Measurements from ENCODE around the gene RNF213.
"Not testable (repeated sequence)": the region's sequence is repeated elsewhere in the genome, so short reads cannot be mapped to it uniquely, and the experiment has no call there.

Gene RNF213

GRCh38 chr17:80295559-80295958 is 34.9 kb downstream of the RNF213 start:
- DNase-seq: no peak

GRCh38 chr17:80296221-80296620 is 35.6 kb downstream of the RNF213 start:
- no peak for DNase-seq

DNA sequence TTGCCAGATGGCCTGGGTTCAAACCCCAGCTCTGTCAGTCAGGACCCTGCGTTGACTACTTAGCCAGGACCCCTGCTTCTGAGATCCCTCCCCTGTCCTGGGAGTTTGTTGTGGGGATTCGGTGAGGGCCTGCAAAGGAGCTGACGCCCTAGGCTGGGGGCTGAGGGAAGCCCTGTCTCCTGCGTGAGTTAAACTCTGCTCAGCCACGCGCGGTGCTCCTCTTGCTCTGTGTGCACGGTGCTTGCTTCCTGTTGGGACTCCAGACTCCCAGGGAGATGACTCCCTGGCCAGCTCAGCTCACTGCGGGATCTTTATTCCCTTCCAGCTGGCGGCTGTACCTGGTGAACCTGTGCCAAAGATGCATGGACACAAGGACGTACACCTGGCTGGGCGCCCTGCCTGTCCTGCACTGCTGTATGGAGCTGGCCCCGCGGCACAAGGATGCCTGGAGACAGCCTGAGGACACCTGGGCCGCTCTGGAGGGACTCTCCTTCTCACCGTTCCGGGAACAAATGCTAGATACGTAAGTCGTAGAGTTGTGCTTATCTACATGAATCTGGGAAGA is 37.4 kb downstream of the RNF213 start:
- DNase-seq: no peak

DNA sequence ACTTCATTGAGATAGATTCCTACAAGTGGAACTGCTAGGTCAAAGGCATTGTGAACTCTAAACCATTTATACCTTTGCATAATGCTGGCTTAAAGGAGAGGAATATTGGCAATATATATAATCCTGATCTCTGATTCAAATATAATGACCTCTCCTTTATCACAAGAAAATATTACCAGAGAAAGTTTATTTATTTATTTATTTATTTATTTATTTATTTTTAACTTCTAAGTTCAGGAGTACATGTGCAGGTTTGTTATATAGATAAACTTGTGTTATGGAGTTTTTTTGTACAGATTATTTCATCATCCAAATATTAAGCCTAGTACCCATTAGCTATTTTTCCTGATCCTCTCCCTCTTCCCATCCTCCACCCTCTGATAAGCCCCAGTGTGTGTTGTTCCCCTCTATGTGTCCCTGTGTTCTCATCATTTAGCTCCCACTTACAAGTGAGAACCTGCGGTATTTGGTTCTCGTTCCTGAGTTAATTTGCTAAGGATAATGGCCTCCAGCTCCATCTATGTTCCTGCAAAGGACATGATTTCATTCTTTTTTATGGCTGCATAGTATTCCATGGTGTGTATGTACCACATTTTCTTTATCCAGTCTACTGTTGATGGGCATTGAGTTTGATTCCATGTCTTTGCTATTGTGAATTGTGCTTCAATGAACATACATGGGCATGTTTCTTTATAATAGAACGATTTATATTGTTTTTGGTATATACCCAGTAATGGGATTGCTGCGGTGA is 38.9 kb downstream of the RNF213 start:
- DNase-seq: not testable (repeated sequence)

GRCh38 chr17:80300756-80301155 is 40.1 kb downstream of the RNF213 start:
- DNase-seq: not testable (repeated sequence)

DNA sequence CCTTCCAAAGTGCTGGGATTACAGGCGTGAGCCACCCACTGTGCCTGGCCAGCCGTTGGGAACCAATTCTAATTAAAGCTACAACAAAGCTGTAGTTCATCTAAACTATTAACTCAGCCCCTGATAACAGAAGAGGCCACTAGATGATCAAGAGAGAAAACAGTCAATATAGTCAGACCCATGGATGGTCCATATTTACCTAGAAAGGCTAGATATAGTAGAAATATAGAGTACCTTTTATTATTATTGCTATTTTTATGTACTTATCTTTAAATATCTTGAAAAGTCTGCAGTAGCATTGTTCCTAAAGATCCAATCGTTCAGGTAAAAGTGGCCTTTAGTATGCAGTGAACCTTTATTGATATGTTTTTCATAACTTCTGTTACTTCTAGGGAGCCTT is 43.2 kb downstream of the RNF213 start:
- no peak for DNase-seq

DNA sequence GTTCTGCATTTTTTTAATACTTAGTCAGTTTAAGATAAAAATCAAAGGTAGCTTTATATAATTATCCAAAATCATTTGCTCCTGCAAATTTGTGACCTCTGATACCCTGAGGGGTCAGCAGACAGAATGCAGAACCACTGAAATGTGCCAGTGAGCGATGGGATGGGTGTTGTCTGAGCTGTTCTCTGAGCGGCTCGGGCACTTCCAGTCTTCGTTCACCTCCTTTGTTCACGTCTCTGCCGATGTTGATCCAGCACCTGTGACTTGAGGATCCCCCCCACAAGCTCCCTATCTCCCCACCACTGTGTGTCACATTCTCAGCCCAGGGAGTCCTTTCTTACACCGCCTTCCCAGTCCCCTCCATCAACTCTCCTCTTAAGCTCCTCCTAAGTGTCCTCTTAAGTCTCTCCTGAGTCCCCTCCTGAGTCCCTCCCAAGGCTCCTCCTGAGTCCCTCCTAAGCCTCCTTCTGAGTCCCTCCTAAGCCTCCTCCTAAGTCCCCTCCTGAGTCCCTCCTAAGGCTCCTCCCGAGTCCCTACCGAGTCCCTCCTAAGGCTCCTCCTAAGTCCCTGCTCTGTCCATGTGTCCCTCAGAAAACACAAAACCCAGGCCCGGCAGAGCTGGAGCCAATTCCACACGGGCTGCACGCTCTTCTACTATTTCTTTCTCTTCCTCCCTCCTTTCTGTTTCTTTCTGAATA is 47.5 kb downstream of the RNF213 start:
- DNase-seq: no peak

DNA sequence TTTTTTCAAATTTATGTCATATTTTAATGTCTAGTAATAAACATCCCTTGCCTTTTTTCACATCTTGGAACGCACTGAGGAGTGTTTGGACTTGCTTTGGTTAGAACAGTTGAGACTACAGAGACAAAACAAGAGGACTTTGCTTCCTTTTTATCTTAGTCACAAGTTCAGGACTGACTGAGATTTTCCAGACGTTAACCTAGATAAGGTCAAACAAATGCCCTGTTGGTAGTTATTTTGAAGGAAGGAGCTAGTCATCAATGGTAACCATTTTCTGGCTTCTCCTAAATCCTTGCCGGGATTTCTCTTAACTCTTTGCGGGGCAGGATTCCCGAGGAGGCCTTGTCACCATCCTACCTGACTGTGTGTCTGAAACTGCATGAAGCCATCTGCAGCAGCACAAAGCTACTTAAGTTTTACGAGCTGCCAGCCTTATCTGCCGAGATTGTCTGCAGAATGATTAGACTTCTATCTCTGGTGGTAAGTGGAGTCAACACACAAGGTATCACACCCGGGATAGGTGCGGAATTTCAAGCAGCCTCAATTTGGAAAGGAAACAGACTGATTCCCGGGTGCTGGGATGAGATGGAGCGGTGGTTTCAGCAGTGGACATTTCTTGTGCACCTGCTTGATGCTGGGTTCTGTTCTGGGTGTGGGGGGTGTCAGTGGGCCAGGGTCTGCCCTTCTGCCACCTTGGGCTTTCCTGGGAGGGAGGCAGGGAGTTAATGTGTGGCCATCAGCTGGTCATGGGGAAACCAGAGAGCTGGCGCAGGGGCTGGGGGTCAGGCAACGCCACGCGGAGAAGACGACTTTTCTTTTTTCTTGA is 48.3 kb downstream of the RNF213 start:
- DNase-seq: no peak

DNA sequence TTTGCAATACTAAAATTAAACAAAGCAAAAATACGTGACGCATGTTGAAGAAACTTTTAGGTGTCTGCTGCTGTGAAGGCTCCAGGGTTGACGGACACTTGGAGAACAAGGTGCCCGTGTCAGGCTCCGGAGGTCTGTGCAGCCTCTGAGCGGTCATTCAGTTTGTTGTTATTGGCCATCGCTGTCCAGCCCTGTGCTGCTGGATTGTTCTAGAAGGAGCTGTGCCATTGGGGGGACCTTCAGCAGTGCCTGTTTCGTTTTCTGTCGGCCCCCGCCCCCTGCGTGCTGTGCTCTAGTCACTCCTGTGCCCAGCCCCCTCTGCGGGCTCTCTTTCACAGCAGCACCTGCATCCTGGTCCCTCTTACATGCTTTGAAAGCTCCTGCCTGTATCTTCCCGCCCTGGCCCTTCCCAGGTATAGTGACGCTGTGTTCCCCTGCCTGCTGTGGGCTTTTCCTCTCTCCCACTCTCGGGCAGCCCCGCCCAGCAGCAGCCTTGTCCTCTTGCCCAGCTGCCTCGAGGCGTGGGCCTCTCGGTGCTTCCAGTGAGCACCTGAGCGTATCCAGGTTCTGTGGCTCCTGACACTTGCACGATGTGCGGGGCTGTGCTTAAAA is 50.7 kb downstream of the RNF213 start:
- DNase-seq: no peak

DNA sequence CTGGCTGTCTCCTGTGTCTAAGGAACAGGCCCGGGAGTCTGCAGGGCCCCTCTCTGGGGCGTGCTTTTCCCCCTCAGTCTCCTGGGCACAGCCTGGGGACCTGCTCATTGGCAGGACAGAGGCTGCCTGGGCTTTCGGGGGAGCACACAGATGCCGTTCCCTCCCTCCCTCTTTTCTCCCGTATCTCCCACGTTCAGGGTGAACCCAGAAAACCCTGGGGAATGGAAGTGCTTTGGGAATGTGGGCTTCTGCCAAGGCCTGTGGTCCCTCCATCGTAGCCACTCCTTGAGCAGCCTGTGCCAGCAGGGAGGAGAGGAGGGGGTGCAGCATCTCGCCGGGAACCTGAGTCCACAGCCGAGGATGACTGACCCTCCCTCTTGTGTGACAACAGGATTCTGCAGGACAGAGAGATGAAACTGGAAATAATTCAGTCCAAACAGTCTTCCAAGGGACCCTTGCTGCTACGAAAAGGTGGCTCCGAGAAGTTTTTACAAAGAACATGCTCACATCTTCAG is 52.0 kb downstream of the RNF213 start:
- no peak for DNase-seq

DNA sequence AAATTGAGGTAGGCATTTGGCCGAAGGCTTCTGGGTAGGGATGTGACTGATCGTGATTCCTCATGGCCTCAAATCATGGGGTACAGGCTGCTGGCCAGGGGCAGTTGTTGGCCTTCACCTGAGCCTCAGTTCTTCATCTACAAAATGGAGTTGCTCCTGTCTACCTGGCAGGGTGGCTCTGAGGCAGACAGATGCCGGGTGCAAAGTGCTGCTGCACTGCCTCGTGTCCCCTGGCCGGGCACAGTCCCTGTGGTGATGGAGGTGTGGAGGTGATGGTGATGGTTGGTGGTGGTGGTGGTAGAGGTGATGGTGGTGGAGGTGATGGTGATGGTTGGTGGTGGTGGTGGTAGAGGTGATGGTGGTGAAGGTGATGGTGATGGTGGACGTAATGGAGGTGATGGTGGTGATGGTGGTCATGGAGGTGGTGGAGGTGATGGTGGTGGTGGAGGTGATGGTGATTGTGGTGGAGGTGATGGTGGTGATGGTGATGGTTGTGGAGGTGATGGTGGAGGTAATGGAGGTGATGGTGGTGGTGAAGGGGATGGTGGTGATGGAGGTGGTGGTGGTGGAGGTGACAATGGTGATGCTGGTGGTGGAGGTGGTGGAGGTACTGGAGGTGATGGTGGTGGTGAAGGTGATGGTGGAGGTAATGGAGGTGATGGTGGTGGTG is 52.6 kb downstream of the RNF213 start:
- no peak for DNase-seq

GRCh38 chr17:80313946-80314345 is 53.3 kb downstream of the RNF213 start:
- not testable (repeated sequence) for DNase-seq

DNA sequence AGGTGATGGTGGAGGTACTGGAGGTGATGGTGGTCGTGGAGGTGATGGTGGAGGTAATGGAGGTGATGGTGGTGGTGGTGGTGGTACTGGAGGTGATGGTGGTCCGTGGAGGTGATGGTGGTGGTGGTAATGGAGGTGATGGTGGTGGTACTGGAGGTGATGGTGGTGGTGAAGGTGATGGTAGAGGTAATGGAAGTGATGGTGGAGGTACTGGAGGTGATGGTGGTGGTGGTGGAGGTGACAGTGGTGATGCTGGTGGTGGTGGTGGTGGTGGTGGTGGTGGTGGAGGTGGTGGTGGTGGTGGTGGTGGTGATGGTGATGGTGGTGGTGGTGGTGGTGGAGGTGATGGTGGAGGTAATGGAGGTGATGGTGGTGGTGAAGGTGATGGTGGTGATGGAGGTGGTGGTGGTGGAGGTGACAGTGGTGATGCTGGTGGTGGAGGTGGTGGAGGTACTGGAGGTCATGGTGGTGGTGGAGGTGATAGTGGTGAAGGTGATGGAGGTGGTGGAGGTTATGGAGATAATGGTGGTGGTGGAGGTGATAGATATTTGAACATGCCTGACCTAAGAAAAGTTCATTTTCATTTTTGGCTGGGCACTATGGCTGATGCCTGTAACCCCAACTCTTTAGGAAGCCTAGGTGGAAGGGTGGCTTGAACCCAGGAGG is 55.0 kb downstream of the RNF213 start:
- no peak for DNase-seq

DNA sequence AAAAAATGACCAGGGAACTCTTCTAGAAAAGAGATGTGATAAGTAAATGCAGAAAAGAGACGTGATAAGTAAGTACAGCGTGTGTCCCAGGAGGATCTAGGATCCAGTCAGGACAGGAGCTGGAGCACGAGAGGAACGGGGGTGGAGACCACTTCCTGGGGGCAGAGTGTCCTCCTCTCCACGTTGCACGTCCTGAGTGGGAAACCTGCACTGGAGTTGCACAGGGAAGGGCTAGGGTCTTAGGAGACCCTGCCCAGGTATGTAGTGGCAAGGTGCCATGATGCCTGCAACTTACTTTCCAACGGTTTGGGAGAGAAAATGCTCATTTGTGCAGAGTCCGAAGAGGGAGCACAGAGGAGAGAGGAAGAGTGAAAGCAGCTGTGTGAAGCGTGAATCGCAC is 55.8 kb downstream of the RNF213 start:
- DNase-seq: no peak

GRCh38 chr17:80316927-80317705 is 56.5 kb downstream of the RNF213 start:
- DNase-seq: no peak

DNA sequence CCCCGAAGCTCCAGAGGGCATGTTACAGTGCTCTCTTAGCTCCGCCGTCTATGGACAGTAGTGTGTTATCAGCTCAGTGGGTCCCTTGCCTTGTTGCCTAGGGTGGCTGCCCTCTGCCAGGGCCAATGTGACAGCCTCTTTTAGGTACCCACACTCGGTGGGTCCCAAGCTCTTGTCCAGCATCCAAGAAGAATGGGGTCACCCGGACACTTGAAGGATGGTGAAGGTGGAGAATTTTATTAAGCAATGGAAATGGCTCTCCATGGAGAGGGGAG is 57.0 kb downstream of the RNF213 start:
- no peak for DNase-seq

DNA sequence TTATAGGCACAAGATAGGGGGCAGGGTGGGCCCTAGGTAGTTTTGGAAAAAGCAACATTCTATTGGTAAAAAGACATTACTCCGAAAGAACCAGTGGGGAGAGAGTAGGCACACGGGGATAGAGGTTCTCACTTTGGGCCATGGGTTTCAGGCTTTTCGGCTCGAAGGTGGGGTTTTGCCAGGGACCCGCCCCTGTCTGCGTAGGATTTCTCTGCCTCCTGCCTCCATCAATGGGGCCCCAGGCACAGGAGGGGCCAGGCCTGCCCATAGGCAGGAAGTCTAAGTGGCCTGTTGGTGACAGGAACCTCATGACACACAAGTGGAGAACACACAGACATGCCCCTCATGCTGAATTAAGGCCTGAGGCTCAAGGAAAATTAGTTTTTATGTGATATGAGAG is 57.5 kb downstream of the RNF213 start:
- DNase-seq: no peak

DNA sequence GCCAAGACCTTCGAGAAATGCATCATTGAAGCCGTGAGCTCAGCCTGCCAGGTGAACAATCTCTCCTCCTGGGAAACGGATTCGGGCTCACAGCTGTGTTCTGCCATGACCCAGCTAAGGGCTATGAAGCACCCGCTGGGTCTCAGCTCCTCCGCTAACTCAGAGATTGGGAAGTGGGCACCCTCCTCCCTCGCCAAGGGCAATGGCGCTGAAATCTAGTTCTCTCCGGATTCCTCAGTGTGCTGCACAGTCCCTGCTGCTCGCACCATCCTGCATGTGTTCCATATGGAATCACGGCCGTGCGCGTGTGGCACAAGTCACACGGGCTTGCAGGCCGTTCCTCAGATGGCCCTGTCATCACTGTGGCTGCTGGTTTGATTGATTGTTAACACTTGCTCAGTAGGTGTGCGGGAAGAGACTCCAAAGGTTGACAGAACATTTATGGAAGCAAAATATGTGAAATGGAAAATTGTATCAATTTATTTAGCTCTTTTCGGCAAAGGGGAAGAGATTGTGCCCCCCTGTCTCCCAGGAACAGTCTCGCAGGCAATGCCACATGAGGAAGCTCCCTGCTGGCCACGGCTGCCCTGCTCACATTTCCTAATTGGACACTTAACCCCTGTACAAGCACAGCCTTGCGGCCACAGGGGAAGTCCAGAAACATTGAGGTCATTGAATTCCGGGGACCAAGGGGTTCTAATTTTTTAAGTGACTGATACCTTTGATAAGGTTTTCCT is 58.8 kb downstream of the RNF213 start:
- DNase-seq: no peak

- DNase-seq: no peak
Observed at GRCh38 chr17:80319999-80320344, 59.3 kb downstream of the RNF213 start.

DNA sequence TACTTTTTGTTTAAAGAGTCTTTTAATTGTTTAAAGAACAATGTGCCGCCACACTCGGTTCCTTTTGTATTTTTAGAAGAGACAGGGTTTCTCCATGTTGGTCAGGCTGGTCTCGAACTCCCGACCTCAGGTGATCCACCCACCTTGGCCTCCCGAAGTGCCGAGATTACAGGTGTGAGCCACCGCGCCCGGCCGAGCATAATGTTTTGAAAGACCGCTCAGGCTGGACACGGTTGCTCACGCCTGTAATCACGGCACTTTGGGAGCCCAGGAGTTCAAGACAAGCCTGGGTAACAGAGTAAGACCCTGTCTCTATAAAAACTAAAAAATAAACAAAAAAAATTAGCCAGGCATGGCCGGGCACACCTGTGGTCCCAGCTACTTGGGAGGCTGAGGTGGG is 59.8 kb downstream of the RNF213 start:
- no peak for DNase-seq
